HepG2 (cell line): ENCODE measurements around the gene TFRC. TPM values are rescaled to one million over a fixed set of nuclear protein-coding genes. Genes with fewer than 3 reads are reported as not detected.

Source experiments
- ATAC-seq: fragments of 200-7000 bp; cut with Tn5 transposase; 3 replicates; pipeline ENCODE4 v1.9.1; 2020; ENCODE audit warnings: mild to moderate bottlenecking, moderate library complexity
- BruUV-seq: library from RNA; stranded (reverse); fragments of 400-500 nt; replicated peaks from 2 replicates; lab custom pipeline; 2021; lab: Mats Ljungman, UMichigan
- CTCF ChIA-PET: fragments of 300-600 bp; formaldehyde crosslinking; extraction: SDS; loops from one replicate; lab custom pipeline; 2021; ENCODE audit warnings: low total read pairs, inconsistent platforms, low intra/inter-chr PET ratio; lab: Yijun Ruan, JAX
- POLR2A ChIA-PET: fragments of 350-600 bp; sonication (Branson Sonifier 250); formaldehyde crosslinking; loops from one replicate; lab custom pipeline; 2020; ENCODE audit warnings: antibody characterized with exemption, inconsistent platforms; lab: Yijun Ruan, JAX
- DNase-seq: peaks from one replicate; pipeline ENCODE4 v3.0.0-alpha.2; 2015; ENCODE audit warnings: low spot score
- FAIRE-seq: peaks from 3 replicates; lab custom pipeline; 2011; peaks lifted over from hg19 to GRCh38; lab: Jason Lieb, UNC
- H2AFZ ChIP-seq: one replicate; pipeline ENCODE4 v1.6.1; 2011; ENCODE audit warnings: low read length, inconsistent platforms
- H3K27ac ChIP-seq: fragments of 300-600 bp; 3 replicates; pipeline ENCODE4 v1.8.0; 2011; ENCODE audit warnings: mixed run types, mild to moderate bottlenecking, mixed read lengths, low read length, inconsistent platforms; ENCODE audit not compliant: insufficient read depth; ENCODE audit errors: extremely low read length
- H3K27me3 ChIP-seq, 2 experiments: fragments of 200-600 bp in 1 of 2; 2 replicates in 1 of 2; 3 replicates in 1 of 2; pipeline versions ENCODE4 v1.6.0 to v1.8.0; 2011; ENCODE audit warnings: low read length in 2 of 2, mild to moderate bottlenecking in 2 of 2, moderate library complexity in 2 of 2, inconsistent platforms in 1 of 2; ENCODE audit not compliant: insufficient read depth in 2 of 2, control insufficient read depth in 1 of 2
- H3K36me3 ChIP-seq, 2 experiments: fragments of 200-600 bp in 1 of 2; replicated peaks in 1 of 2; 2 replicates in 1 of 2; 3 replicates in 1 of 2; pipeline versions ENCODE4 v1.5.1 to v1.8.0; 2011; ENCODE audit warnings: low read length in 2 of 2, inconsistent platforms in 1 of 2; ENCODE audit not compliant: insufficient read depth in 2 of 2, control insufficient read depth in 1 of 2
- H3K4me1 ChIP-seq: 2 replicates; pipeline ENCODE4 v1.5.1; 2012; ENCODE audit warnings: low read length, inconsistent platforms; ENCODE audit not compliant: insufficient read depth
- H3K4me2 ChIP-seq: 2 replicates; pipeline ENCODE4 v1.6.0; 2011; ENCODE audit warnings: low read depth, low read length, inconsistent platforms
- H3K4me3 ChIP-seq, 3 experiments: fragments of 200-600 bp in 1 of 3; sonication (generic), shearing (Covaris generic) in 1 of 3; replicated peaks in 1 of 3; 2 replicates each; pipeline ENCODE4 v1.5.1; 2011 to 2016; ENCODE audit warnings: low read length in 3 of 3, inconsistent platforms in 2 of 3, low read depth in 2 of 3, mild to moderate bottlenecking in 2 of 3, control low read depth in 1 of 3, mixed read lengths in 1 of 3; ENCODE audit not compliant: insufficient read depth in 1 of 3
- H3K79me2 ChIP-seq: one replicate; pipeline ENCODE4 v1.6.1; 2011; ENCODE audit warnings: low read length, inconsistent platforms; ENCODE audit not compliant: insufficient read depth
- H3K9ac ChIP-seq: 2 replicates; pipeline ENCODE4 v1.6.0; 2011; ENCODE audit warnings: mild to moderate bottlenecking, low read depth, low read length, inconsistent platforms; ENCODE audit not compliant: insufficient read depth
- H3K9me3 ChIP-seq: 2 replicates; pipeline ENCODE4 v1.5.1; 2012; ENCODE audit warnings: mild to moderate bottlenecking, low read length
- H4K20me1 ChIP-seq: 2 replicates; pipeline ENCODE4 v1.6.0; 2011; ENCODE audit warnings: inconsistent platforms, mild to moderate bottlenecking, low read length, moderate library complexity; ENCODE audit not compliant: insufficient read depth
- FOXA1 ChIP-seq, 2 experiments: fragments of 450-650 bp in 1 of 2; sonication (generic) in 1 of 2; formaldehyde crosslinking in 1 of 2; IDR thresholded peaks; 2 replicates each; pipeline versions ENCODE4 v1.4.0 to v1.6.1; 2016 to 2020; ENCODE audit warnings: missing genetic modification reagents in 1 of 2
- GRHL1 ChIP-seq: sonication (generic); formaldehyde crosslinking; conservative IDR thresholded peaks from 2 replicates; pipeline ENCODE4 v1.8.0; 2022; ENCODE audit warnings: missing genetic modification reagents
- GTF3A ChIP-seq: sonication (generic); formaldehyde crosslinking; conservative IDR thresholded peaks from 2 replicates; pipeline ENCODE4 v1.4.0; 2020; ENCODE audit warnings: mild to moderate bottlenecking, missing genetic modification reagents
- HNRNPLL ChIP-seq: fragments of 200-400 bp; formaldehyde crosslinking; IDR thresholded peaks from 2 replicates; pipeline ENCODE4 v1.6.1; 2017; ENCODE audit warnings: mild to moderate bottlenecking, low read depth, low read length; ENCODE audit not compliant: poor library complexity, severe bottlenecking
- NPAS2 ChIP-seq: sonication (generic); formaldehyde crosslinking; IDR thresholded peaks from 2 replicates; pipeline ENCODE4 v1.8.0; 2022; ENCODE audit warnings: mild to moderate bottlenecking, missing genetic modification reagents, borderline replicate concordance
- RXRB ChIP-seq: IDR thresholded peaks from 2 replicates; pipeline ENCODE4 v1.6.1; 2016; ENCODE audit warnings: borderline replicate concordance, missing genetic modification reagents, missing compliant biosample characterization
- ZGPAT ChIP-seq: IDR thresholded peaks from 2 replicates; pipeline ENCODE4 v1.6.1; 2016; ENCODE audit warnings: mild to moderate bottlenecking
- ZNF260 ChIP-seq: sonication (generic); formaldehyde crosslinking; IDR thresholded peaks from 2 replicates; pipeline ENCODE4 v1.4.0; 2020; ENCODE audit warnings: missing genetic modification reagents, low read depth, mild to moderate bottlenecking, borderline replicate concordance
- ZNF800 ChIP-seq: sonication (generic); formaldehyde crosslinking; IDR thresholded peaks from 2 replicates; pipeline ENCODE4 v1.4.0; 2020; ENCODE audit warnings: missing genetic modification reagents
- in situ Hi-C: cut with HindIII; loops from 2 replicates; pipeline ENCODE4 v1.10.0; 2017; ENCODE audit warnings: low pct_unique_long_range_greater_than_20kb; ENCODE audit not compliant: extremely low pct_ligation_motif_present
- intact Hi-C: fragments of 100-400 bp; cut with micrococcal nuclease; formaldehyde crosslinking; loops from one replicate; pipeline ENCODE4 v1.10.0; 2022; ENCODE audit not compliant: unreplicated experiment
- polyA plus RNA-seq, 8 experiments: library from polyadenylated mRNA; depleted of rRNA in 3 of 8; stranded (reverse) in 7 of 8; unstranded in 1 of 8; fragments of >200 nt; fragmentation: Illumina TruSeq in 4 of 8; extraction: Trizol in 4 of 8; gene quantifications; 2 replicates each; pipeline versions ENCODE4 v1.2.1 to v1.2.3, GENCODE V29; 2011 to 2016; ENCODE audit warnings: low read depth in 4 of 8, missing spikeins in 1 of 8, mixed read lengths in 1 of 8; ENCODE audit not compliant: insufficient read depth in 1 of 8
- total RNA-seq, 5 experiments: library from RNA; depleted of rRNA; stranded (reverse); fragments of >200 nt; fragmentation: Illumina TruSeq; extraction: Trizol; gene quantifications; 2 replicates each; pipeline ENCODE4 v1.2.3, GENCODE V29; 2016; ENCODE audit warnings: low read depth in 1 of 5
- TF ChIP-seq, protein P1 (sequence below): sonication (generic); formaldehyde crosslinking; IDR thresholded peaks from 2 replicates; pipeline ENCODE4 v1.4.0; 2020; ENCODE audit warnings: missing genetic modification reagents

Gene TFRC
- total and polyA plus RNA-seq, 2 of the 13 experiments (the other 11 are each of a cell fraction or from before 2014, with no cell fraction given) = 188 to 274 TPM

GRCh38 chr3:196063049-196063448, 18.8 kb downstream of the TFRC start:
- Histone ChIP-seq H3K36me3 (peaks cover 34 to 87% of the 10 kb centered on the region in 2 experiments), H3K79me2 (peaks cover 2% of the 10 kb centered on the region), H3K27ac (no peak overlapping the region), H4K20me1 (no peaks in the 10 kb centered on the region), H3K4me1 (no peaks in the 10 kb centered on the region), H3K9ac (no peak overlapping the region), H3K9me3 (no peaks in the 10 kb centered on the region), H2AFZ (no peak overlapping the region), H3K4me2 (no peak overlapping the region), H3K27me3 (no peaks in the 10 kb centered on the region), H3K4me3 (no peak overlapping the region)
- ChIA-PET CTCF (no interaction called here), POLR2A (no interaction called here)
- in situ Hi-C loops (no loop called here), intact Hi-C loops (no loop called here)
- ATAC-seq (no peak), DNase-seq (no peak), FAIRE-seq (no peak)
- no TSS peak for BruUV-seq
- no peak for TF ChIP-seq RXRB (CRISPR knock-in tag)
- TF ChIP-seq ZNF800 (CRISPR knock-in tag) = no peak
- no peak for TF ChIP-seq HNRNPLL
- no peak for TF ChIP-seq GTF3A (CRISPR knock-in tag)
- no peak for TF ChIP-seq FOXA1 (IDR thresholded peaks at IDR 0.05)
- TF ChIP-seq FOXA1 (CRISPR knock-in tag; IDR thresholded peaks at IDR 0.05) = no peak
- TF ChIP-seq ZNF260 (CRISPR knock-in tag) = no peak
- TF ChIP-seq, protein P1, sequence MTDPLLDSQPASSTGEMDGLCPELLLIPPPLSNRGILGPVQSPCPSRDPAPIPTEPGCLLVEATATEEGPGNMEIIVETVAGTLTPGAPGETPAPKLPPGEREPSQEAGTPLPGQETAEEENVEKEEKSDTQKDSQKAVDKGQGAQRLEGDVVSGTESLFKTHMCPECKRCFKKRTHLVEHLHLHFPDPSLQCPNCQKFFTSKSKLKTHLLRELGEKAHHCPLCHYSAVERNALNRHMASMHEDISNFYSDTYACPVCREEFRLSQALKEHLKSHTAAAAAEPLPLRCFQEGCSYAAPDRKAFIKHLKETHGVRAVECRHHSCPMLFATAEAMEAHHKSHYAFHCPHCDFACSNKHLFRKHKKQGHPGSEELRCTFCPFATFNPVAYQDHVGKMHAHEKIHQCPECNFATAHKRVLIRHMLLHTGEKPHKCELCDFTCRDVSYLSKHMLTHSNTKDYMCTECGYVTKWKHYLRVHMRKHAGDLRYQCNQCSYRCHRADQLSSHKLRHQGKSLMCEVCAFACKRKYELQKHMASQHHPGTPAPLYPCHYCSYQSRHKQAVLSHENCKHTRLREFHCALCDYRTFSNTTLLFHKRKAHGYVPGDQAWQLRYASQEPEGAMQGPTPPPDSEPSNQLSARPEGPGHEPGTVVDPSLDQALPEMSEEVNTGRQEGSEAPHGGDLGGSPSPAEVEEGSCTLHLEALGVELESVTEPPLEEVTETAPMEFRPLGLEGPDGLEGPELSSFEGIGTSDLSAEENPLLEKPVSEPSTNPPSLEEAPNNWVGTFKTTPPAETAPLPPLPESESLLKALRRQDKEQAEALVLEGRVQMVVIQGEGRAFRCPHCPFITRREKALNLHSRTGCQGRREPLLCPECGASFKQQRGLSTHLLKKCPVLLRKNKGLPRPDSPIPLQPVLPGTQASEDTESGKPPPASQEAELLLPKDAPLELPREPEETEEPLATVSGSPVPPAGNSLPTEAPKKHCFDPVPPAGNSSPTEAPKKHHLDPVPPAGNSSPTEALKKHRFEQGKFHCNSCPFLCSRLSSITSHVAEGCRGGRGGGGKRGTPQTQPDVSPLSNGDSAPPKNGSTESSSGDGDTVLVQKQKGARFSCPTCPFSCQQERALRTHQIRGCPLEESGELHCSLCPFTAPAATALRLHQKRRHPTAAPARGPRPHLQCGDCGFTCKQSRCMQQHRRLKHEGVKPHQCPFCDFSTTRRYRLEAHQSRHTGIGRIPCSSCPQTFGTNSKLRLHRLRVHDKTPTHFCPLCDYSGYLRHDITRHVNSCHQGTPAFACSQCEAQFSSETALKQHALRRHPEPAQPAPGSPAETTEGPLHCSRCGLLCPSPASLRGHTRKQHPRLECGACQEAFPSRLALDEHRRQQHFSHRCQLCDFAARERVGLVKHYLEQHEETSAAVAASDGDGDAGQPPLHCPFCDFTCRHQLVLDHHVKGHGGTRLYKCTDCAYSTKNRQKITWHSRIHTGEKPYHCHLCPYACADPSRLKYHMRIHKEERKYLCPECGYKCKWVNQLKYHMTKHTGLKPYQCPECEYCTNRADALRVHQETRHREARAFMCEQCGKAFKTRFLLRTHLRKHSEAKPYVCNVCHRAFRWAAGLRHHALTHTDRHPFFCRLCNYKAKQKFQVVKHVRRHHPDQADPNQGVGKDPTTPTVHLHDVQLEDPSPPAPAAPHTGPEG = no peak
- no peak for TF ChIP-seq GRHL1 (CRISPR knock-in tag)
- no peak for TF ChIP-seq ZGPAT
- TF ChIP-seq NPAS2 = no peak
